SU-DHL-6 (cell line): Measurements from ENCODE around the gene DOCK9.

ENCODE experiments used
- H2AFZ ChIP-seq: fragments of 200-600 bp; sonication (generic); 2 replicates; pipeline ENCODE4 v1.6.1; 2014; ENCODE audit warnings: low read depth, mild to moderate bottlenecking, moderate library complexity, mixed read lengths, antibody characterized with exemption, low read length; ENCODE audit not compliant: severe bottlenecking
- H3F3A ChIP-seq: fragments of 200-600 bp; shearing (Covaris generic); 2 replicates; pipeline ENCODE4 v1.6.0; 2016; ENCODE audit warnings: antibody characterized with exemption, mild to moderate bottlenecking; ENCODE audit not compliant: insufficient read depth
- H3K27ac ChIP-seq: fragments of 200-600 bp; sonication (generic); 2 replicates; pipeline ENCODE4 v1.5.1; 2016; ENCODE audit warnings: low read depth, mild to moderate bottlenecking, low read length, moderate library complexity, mixed read lengths
- H3K27me3 ChIP-seq: fragments of 200-600 bp; sonication (generic), shearing (Covaris generic); 2 replicates; pipeline ENCODE4 v1.6.0; 2014; ENCODE audit warnings: mild to moderate bottlenecking, low read length
- H3K36me3 ChIP-seq: fragments of 200-600 bp; sonication (generic); 2 replicates; pipeline ENCODE4 v1.6.1; 2014; ENCODE audit warnings: mild to moderate bottlenecking, low read length, mixed read lengths
- H3K4me2 ChIP-seq: fragments of 300-600, 200-600 bp; shearing (Covaris generic), sonication (generic); 2 replicates; pipeline ENCODE4 v1.6.0; 2014; ENCODE audit warnings: low read length, low read depth, mild to moderate bottlenecking; ENCODE audit not compliant: poor library complexity, severe bottlenecking
- H3K4me3 ChIP-seq: fragments of 200-600 bp; sonication (generic); 2 replicates; pipeline ENCODE4 v1.5.1; 2014; ENCODE audit warnings: antibody characterized with exemption, low read length, mild to moderate bottlenecking, mixed read lengths; ENCODE audit not compliant: insufficient read depth, poor library complexity, severe bottlenecking
- H3K79me2 ChIP-seq: fragments of 200-600 bp; sonication (generic); 2 replicates; pipeline ENCODE4 v1.6.1; 2014; ENCODE audit warnings: mild to moderate bottlenecking, low read length, moderate library complexity; ENCODE audit not compliant: insufficient read depth
- H3K9ac ChIP-seq: fragments of 200-600 bp; sonication (generic); 2 replicates; pipeline ENCODE4 v1.7.0; 2014; ENCODE audit warnings: mild to moderate bottlenecking, low read length
- H3K9me2 ChIP-seq: fragments of 200-600 bp; sonication (generic); replicated peaks from 2 replicates; pipeline ENCODE4 v1.6.1; 2014; ENCODE audit warnings: low read length; ENCODE audit not compliant: insufficient read depth
- H3K9me3 ChIP-seq: fragments of 200-600 bp; sonication (generic); 2 replicates; pipeline ENCODE4 v1.6.1; 2014; ENCODE audit warnings: low read length, mixed read lengths; ENCODE audit not compliant: insufficient read depth
- H4K20me1 ChIP-seq: fragments of 200-600 bp; sonication (generic); 2 replicates; pipeline ENCODE4 v1.6.1; 2014; ENCODE audit warnings: low read depth, mild to moderate bottlenecking, antibody characterized with exemption, low read length, moderate library complexity, mixed read lengths
- EZH2phosphoT487 ChIP-seq: fragments of 200-600 bp; sonication (generic), shearing (Covaris generic); conservative IDR thresholded peaks from 2 replicates; pipeline ENCODE4 v1.6.1; 2018; ENCODE audit warnings: mild to moderate bottlenecking, antibody characterized with exemption, low read length, moderate library complexity, mixed read lengths
- TF ChIP-seq, protein P1 (sequence below): fragments of 200-600 bp; sonication (generic); IDR thresholded peaks from one replicate; pipeline ENCODE4 v1.5.1; 2017; ENCODE audit warnings: antibody characterized with exemption, mild to moderate bottlenecking, low read length, moderate library complexity; ENCODE audit not compliant: insufficient read depth, poor library complexity, severe bottlenecking

Gene DOCK9

DNA sequence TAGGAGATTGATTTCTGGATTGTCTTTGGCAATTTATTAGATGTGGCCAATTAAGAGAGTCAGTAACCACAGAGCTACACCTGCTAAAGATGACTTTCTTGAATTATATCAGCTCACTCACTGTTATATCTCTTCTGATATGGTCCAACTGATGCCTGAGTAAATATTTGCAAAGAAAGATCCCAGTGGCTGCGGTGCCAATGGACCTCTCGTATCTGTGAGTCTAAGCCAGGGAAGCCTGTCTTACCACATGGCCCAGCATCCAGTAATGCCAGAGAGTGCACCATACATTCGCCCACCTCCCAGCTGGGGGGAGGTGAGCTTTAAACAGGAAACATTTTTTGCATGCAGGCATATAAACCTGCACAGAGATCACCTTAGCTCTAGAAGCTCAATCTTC lies 142.7 kb downstream of the DOCK9 start:
- no peak for TF ChIP-seq EZH2phosphoT487
- Histone ChIP-seq H3K36me3 (no peaks in the 10 kb centered on the region), H3K27ac (no peak overlapping the region), H3K9me3 (no peaks in the 10 kb centered on the region), H3K9me2 (no peaks in the 10 kb centered on the region), H2AFZ (no peak overlapping the region), H3K4me2 (no peak overlapping the region), H3K9ac (no peak overlapping the region), H3K79me2 (no peaks in the 10 kb centered on the region), H3K27me3 (no peaks in the 10 kb centered on the region), H4K20me1 (no peaks in the 10 kb centered on the region), H3F3A (no peaks in the 10 kb centered on the region), H3K4me3 (no peak overlapping the region)

GRCh38 chr13:98834254-98834960 lies 143.5 kb downstream of the DOCK9 start:
- Histone ChIP-seq H3K9ac (no peak overlapping the region), H3K4me3 (no peak overlapping the region), H3K4me2 (no peak overlapping the region)

GRCh38 chr13:98831236-98831635 lies 146.6 kb downstream of the DOCK9 start:
- no peaks in the 10 kb centered on the region for H4K20me1 ChIP-seq
- H3K27me3 ChIP-seq = no peaks in the 10 kb centered on the region
- no peaks in the 10 kb centered on the region for H3K79me2 ChIP-seq
- no peak overlapping the region for H2AFZ ChIP-seq
- H3K9me2 ChIP-seq = no peaks in the 10 kb centered on the region
- no peak for TF ChIP-seq EZH2phosphoT487
- TF ChIP-seq, protein P1, sequence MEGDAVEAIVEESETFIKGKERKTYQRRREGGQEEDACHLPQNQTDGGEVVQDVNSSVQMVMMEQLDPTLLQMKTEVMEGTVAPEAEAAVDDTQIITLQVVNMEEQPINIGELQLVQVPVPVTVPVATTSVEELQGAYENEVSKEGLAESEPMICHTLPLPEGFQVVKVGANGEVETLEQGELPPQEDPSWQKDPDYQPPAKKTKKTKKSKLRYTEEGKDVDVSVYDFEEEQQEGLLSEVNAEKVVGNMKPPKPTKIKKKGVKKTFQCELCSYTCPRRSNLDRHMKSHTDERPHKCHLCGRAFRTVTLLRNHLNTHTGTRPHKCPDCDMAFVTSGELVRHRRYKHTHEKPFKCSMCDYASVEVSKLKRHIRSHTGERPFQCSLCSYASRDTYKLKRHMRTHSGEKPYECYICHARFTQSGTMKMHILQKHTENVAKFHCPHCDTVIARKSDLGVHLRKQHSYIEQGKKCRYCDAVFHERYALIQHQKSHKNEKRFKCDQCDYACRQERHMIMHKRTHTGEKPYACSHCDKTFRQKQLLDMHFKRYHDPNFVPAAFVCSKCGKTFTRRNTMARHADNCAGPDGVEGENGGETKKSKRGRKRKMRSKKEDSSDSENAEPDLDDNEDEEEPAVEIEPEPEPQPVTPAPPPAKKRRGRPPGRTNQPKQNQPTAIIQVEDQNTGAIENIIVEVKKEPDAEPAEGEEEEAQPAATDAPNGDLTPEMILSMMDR = no peak
- no peaks in the 10 kb centered on the region for H3F3A ChIP-seq
- H3K27ac ChIP-seq = no peak overlapping the region
- H3K9ac ChIP-seq = no peak overlapping the region
- H3K4me2 ChIP-seq = no peak overlapping the region
- H3K9me3 ChIP-seq = no peaks in the 10 kb centered on the region
- H3K4me3 ChIP-seq = no peak overlapping the region
- no peaks in the 10 kb centered on the region for H3K36me3 ChIP-seq

More at GRCh38 chr13:98834254-98834960, 143.5 kb downstream of the DOCK9 start:
- Histone ChIP-seq H3K27me3 (no peaks in the 10 kb centered on the region), H3K9me2 (no peaks in the 10 kb centered on the region), H2AFZ (no peak overlapping the region), H3K9me3 (no peaks in the 10 kb centered on the region), H4K20me1 (no peaks in the 10 kb centered on the region), H3K79me2 (no peaks in the 10 kb centered on the region), H3F3A (no peaks in the 10 kb centered on the region), H3K36me3 (no peaks in the 10 kb centered on the region), H3K27ac (no peak overlapping the region)
- TF ChIP-seq, protein P1 = no peak
- TF ChIP-seq EZH2phosphoT487 = no peak

GRCh38 chr13:98829541-98829940 lies 148.3 kb downstream of the DOCK9 start:
- Histone ChIP-seq H3F3A (no peaks in the 10 kb centered on the region), H3K9ac (no peak overlapping the region), H3K9me3 (no peaks in the 10 kb centered on the region), H3K36me3 (no peaks in the 10 kb centered on the region), H3K4me3 (no peak overlapping the region), H3K27me3 (no peaks in the 10 kb centered on the region), H3K9me2 (no peaks in the 10 kb centered on the region), H3K4me2 (no peak overlapping the region), H3K27ac (no peak overlapping the region), H2AFZ (no peak overlapping the region), H3K79me2 (no peaks in the 10 kb centered on the region), H4K20me1 (no peaks in the 10 kb centered on the region)
- TF ChIP-seq EZH2phosphoT487 = no peak
- TF ChIP-seq, protein P1 = no peak
